SK-N-SH (cell line): Measurements from ENCODE around the gene COLEC12. TPM values are rescaled to one million over a fixed set of nuclear protein-coding genes. Genes with fewer than 3 reads are reported as not detected.

Source experiments
- CTCF ChIA-PET: fragments of 300-600, 350-600 bp; formaldehyde crosslinking; extraction: SDS; loops from one replicate; lab custom pipeline; 2021; lab: Yijun Ruan, JAX
- POLR2A ChIA-PET: fragments of 350-600 bp; sonication (Branson Sonifier 250); formaldehyde crosslinking; extraction: SDS; loops from one replicate; lab custom pipeline; 2020; ENCODE audit warnings: antibody characterized with exemption, inconsistent platforms; lab: Yijun Ruan, JAX
- DNase-seq: peaks from one replicate; pipeline ENCODE4 v3.0.0; 2012
- H2AFZ ChIP-seq: fragments of 200-600 bp; sonication (generic); 2 replicates; pipeline ENCODE4 v1.8.1; 2016; ENCODE audit warnings: antibody characterized with exemption, mild to moderate bottlenecking, low read depth
- H3F3A ChIP-seq: fragments of 200-600 bp; sonication (generic); replicated peaks from 2 replicates; pipeline ENCODE3; 2016; ENCODE audit warnings: antibody characterized with exemption, mild to moderate bottlenecking; ENCODE audit not compliant: insufficient read depth
- H3K27ac ChIP-seq, 2 experiments: fragments of 200-500 bp in 1 of 2; fragments of 200-600 bp in 1 of 2; sonication (Bioruptor generic) in 1 of 2; sonication (generic), shearing (Covaris generic) in 1 of 2; 2 replicates each; pipeline versions ENCODE4 v1.5.1 to v1.6.1; 2014 to 2016; ENCODE audit warnings: low read depth in 2 of 2, inconsistent platforms in 1 of 2, low read length in 1 of 2, mild to moderate bottlenecking in 1 of 2, mixed read lengths in 1 of 2
- H3K27me3 ChIP-seq: fragments of 200-600 bp; sonication (generic), shearing (Covaris generic); 2 replicates; pipeline ENCODE4 v1.6.1; 2016; ENCODE audit warnings: mixed run types; ENCODE audit not compliant: insufficient read depth
- H3K36me3 ChIP-seq, 2 experiments: fragments of 200-500 bp in 1 of 2; fragments of 200-600 bp in 1 of 2; sonication (Bioruptor generic) in 1 of 2; sonication (generic) in 1 of 2; replicated peaks in 1 of 2; 2 replicates each; pipeline versions ENCODE3 to v1.5.1; 2014 to 2016; ENCODE audit warnings: low read length in 1 of 2, mild to moderate bottlenecking in 1 of 2; ENCODE audit not compliant: insufficient read depth in 2 of 2, control insufficient read depth in 1 of 2
- H3K4me1 ChIP-seq, 2 experiments: fragments of 200-500 bp in 1 of 2; fragments of 200-600 bp in 1 of 2; sonication (Bioruptor generic) in 1 of 2; sonication (generic), shearing (Covaris generic) in 1 of 2; 2 replicates each; pipeline versions ENCODE4 v1.5.1 to v1.6.1; 2014 to 2016; ENCODE audit warnings: low read depth in 1 of 2, low read length in 1 of 2, mixed run types in 1 of 2; ENCODE audit not compliant: insufficient read depth in 2 of 2, control insufficient read depth in 1 of 2
- H3K4me2 ChIP-seq: fragments of 200-600 bp; sonication (generic), shearing (Covaris generic); 2 replicates; pipeline ENCODE4 v1.6.1; 2017; ENCODE audit warnings: mixed run types
- H3K4me3 ChIP-seq, 2 experiments: fragments of 200-500 bp in 1 of 2; fragments of 200-600 bp in 1 of 2; sonication (Bioruptor generic) in 1 of 2; sonication (generic), shearing (Covaris generic) in 1 of 2; 2 replicates each; pipeline versions ENCODE4 v1.5.1 to v1.8.1; 2014 to 2016; ENCODE audit warnings: low read depth in 2 of 2, inconsistent platforms in 1 of 2, low read length in 1 of 2, mild to moderate bottlenecking in 1 of 2, mixed read lengths in 1 of 2, moderate library complexity in 1 of 2
- H3K79me2 ChIP-seq: fragments of 200-600 bp; sonication (generic); 2 replicates; pipeline ENCODE4 v1.8.1; 2017; ENCODE audit warnings: mild to moderate bottlenecking; ENCODE audit not compliant: insufficient read depth
- H3K9ac ChIP-seq: fragments of 200-600 bp; sonication (generic); 2 replicates; pipeline ENCODE4 v1.6.1; 2017; ENCODE audit warnings: mixed run types
- H3K9me2 ChIP-seq: fragments of 200-600 bp; sonication (generic); 2 replicates; pipeline ENCODE4 v1.6.1; 2017; ENCODE audit warnings: mixed run types
- H3K9me3 ChIP-seq: fragments of 200-600 bp; sonication (generic); 2 replicates; pipeline ENCODE4 v1.6.1; 2017; ENCODE audit warnings: mixed run types, mild to moderate bottlenecking, moderate library complexity
- H4K20me1 ChIP-seq: fragments of 200-600 bp; sonication (generic); 2 replicates; pipeline ENCODE4 v1.6.1; 2017; ENCODE audit warnings: mild to moderate bottlenecking, mixed run types; ENCODE audit not compliant: insufficient read depth
- CHD2 ChIP-seq: fragments of 150-350 bp; IDR thresholded peaks from 2 replicates; pipeline ENCODE4 v1.6.1; 2018; ENCODE audit warnings: low read length; ENCODE audit not compliant: partially characterized antibody
- EP300 ChIP-seq, 2 experiments: IDR thresholded peaks; 2 replicates each; pipeline versions ENCODE4 v1.4.0 to v1.6.1; 2012; ENCODE audit warnings: borderline replicate concordance in 1 of 2, low read depth in 1 of 2, low read length in 1 of 2
- EZH2phosphoT487 ChIP-seq: fragments of 200-600 bp; sonication (generic); IDR thresholded peaks from 2 replicates; pipeline ENCODE4 v1.6.1; 2017; ENCODE audit warnings: low read depth, mixed run types, mild to moderate bottlenecking, antibody characterized with exemption, moderate library complexity, borderline replicate concordance
- FOSL2 ChIP-seq: IDR thresholded peaks from 2 replicates; pipeline ENCODE4 v1.4.0; 2012; ENCODE audit warnings: low read depth, mild to moderate bottlenecking, moderate library complexity, borderline replicate concordance
- FOXM1 ChIP-seq: IDR thresholded peaks from 2 replicates; pipeline ENCODE4 v1.4.0; 2012; ENCODE audit warnings: low read depth, mild to moderate bottlenecking
- GATA2 ChIP-seq: sonication (generic); formaldehyde crosslinking; IDR thresholded peaks from 2 replicates; pipeline ENCODE4 v1.5.0; 2020; ENCODE audit warnings: mild to moderate bottlenecking, missing genetic modification reagents
- JUND ChIP-seq: IDR thresholded peaks from 2 replicates; pipeline ENCODE4 v1.4.0; 2012
- MAX ChIP-seq: IDR thresholded peaks from 2 replicates; pipeline ENCODE4 v1.4.0; 2012; ENCODE audit warnings: low read depth
- MXI1 ChIP-seq: IDR thresholded peaks from 2 replicates; pipeline ENCODE4 v1.6.1; 2012; ENCODE audit warnings: mild to moderate bottlenecking, low read depth, low read length, improper control_type of control experiment
- RCOR1 ChIP-seq: fragments of 150-350 bp; IDR thresholded peaks from 2 replicates; pipeline ENCODE4 v1.6.1; 2017; ENCODE audit warnings: antibody characterized with exemption, low read length
- REST ChIP-seq: IDR thresholded peaks from 2 replicates; pipeline ENCODE4 v1.6.1; 2012; ENCODE audit warnings: mild to moderate bottlenecking, low read depth, low read length, moderate library complexity
- RXRA ChIP-seq: IDR thresholded peaks from 2 replicates; pipeline ENCODE4 v1.4.0; 2012; ENCODE audit warnings: low read depth, mild to moderate bottlenecking, borderline replicate concordance
- SMC3 ChIP-seq: IDR thresholded peaks from 2 replicates; pipeline ENCODE4 v1.6.1; 2012; ENCODE audit warnings: low read depth, low read length, improper control_type of control experiment
- TAF1 ChIP-seq: IDR thresholded peaks from 2 replicates; pipeline ENCODE4 v1.6.1; 2012; ENCODE audit warnings: low read depth, mild to moderate bottlenecking, low read length, moderate library complexity, borderline replicate concordance
- TEAD4 ChIP-seq: IDR thresholded peaks from 2 replicates; pipeline ENCODE4 v1.4.0; 2012; ENCODE audit warnings: mild to moderate bottlenecking, borderline replicate concordance; ENCODE audit not compliant: insufficient read depth
- USF1 ChIP-seq: IDR thresholded peaks from 2 replicates; pipeline ENCODE4 v1.4.0; 2012; ENCODE audit warnings: low read depth, borderline replicate concordance
- USF2 ChIP-seq: fragments of 150-350 bp; IDR thresholded peaks from 2 replicates; pipeline ENCODE4 v1.6.1; 2017; ENCODE audit warnings: antibody characterized with exemption, low read length, low read depth, borderline replicate concordance
- WGBS: methylation state at CpG from one replicate; pipeline ENCODE4 v1.1.6; 2017; ENCODE audit warnings: low lambda C conversion rate; 5-methylcytosine and 5-hydroxymethylcytosine counted together
- polyA plus RNA-seq, 3 experiments: library from polyadenylated mRNA; depleted of rRNA; stranded (reverse); fragments of >200 nt; gene quantifications; 2 replicates each; pipeline ENCODE4 v1.2.3, GENCODE V29; 2012

Gene COLEC12
- polyA plus RNA-seq, 1 of the 3 experiments (the other 2 are of a cell fraction) = 41.2 TPM

GRCh38 chr18:303011-303410, 197.5 kb downstream of the COLEC12 start:
- ChIA-PET CTCF (interaction anchor here (3.2 kb wide), 1 partner anchor 313 kb away, joined by 10 read pairs; no protein-coding TSS in a partner anchor), POLR2A (no interaction called here)
- no peaks in the 10 kb centered on the region for H3K79me2 ChIP-seq
- H3K4me2 ChIP-seq = no peak overlapping the region
- H3K9ac ChIP-seq = no peak overlapping the region
- no peaks in the 10 kb centered on the region for H3F3A ChIP-seq
- H3K9me2 ChIP-seq = no peaks in the 10 kb centered on the region
- H2AFZ ChIP-seq = no peak overlapping the region
- no peak for DNase-seq
- H4K20me1 ChIP-seq = no peaks in the 10 kb centered on the region
- no peaks in the 10 kb centered on the region for H3K36me3 ChIP-seq
- 47% methylated on average over 1 of the region's 1 CpG for WGBS
- H3K4me1 ChIP-seq = peaks cover 0 to 10% of the 10 kb centered on the region in 2 experiments; a peak in 1 of 4 replicates
- H3K4me3 ChIP-seq = no peak overlapping the region
- no peaks in the 10 kb centered on the region for H3K27me3 ChIP-seq
- H3K27ac ChIP-seq = no peak overlapping the region
- TF ChIP-seq MAX = no peak
- TF ChIP-seq EP300 (IDR thresholded peaks at IDR 0.05; ENCODE audit: borderline replicate concordance in 1 of 2, low read depth in 1 of 2, low read length in 1 of 2) = no peak
- no peak for TF ChIP-seq REST
- H3K9me3 ChIP-seq = no peaks in the 10 kb centered on the region

- Histone ChIP-seq H4K20me1 (no peaks in the 10 kb centered on the region), H3K36me3 (no peaks in the 10 kb centered on the region), H3K9me3 (no peaks in the 10 kb centered on the region), H2AFZ (no peak overlapping the region), H3K9ac (no peak overlapping the region), H3K27me3 (no peaks in the 10 kb centered on the region), H3F3A (no peaks in the 10 kb centered on the region), H3K4me1 (peaks cover 0 to 7% of the 10 kb centered on the region in 2 experiments; a peak in 1 of 4 replicates), H3K9me2 (no peaks in the 10 kb centered on the region), H3K27ac (no peak overlapping the region), H3K4me3 (no peak overlapping the region), H3K79me2 (no peaks in the 10 kb centered on the region), H3K4me2 (no peak overlapping the region)
- ChIA-PET CTCF (no interaction called here), POLR2A (no interaction called here)
- TF ChIP-seq MXI1 = no peak
- no peak for TF ChIP-seq FOXM1
- no peak for TF ChIP-seq JUND
- 84% methylated on average over 7 of the region's 7 CpGs for WGBS
- DNase-seq = no peak
Observed at GRCh38 chr18:302097-302496, 198.4 kb downstream of the COLEC12 start.

GRCh38 chr18:297936-298335, 202.6 kb downstream of the COLEC12 start:
- H3K27ac ChIP-seq = no peak overlapping the region
- H3K9me3 ChIP-seq = no peaks in the 10 kb centered on the region
- no peaks in the 10 kb centered on the region for H4K20me1 ChIP-seq
- no peaks in the 10 kb centered on the region for H3F3A ChIP-seq
- DNase-seq = no peak
- no peaks in the 10 kb centered on the region for H3K27me3 ChIP-seq
- H3K79me2 ChIP-seq = no peaks in the 10 kb centered on the region
- no peaks in the 10 kb centered on the region for H3K36me3 ChIP-seq
- no peak overlapping the region for H3K4me2 ChIP-seq
- no peaks in the 10 kb centered on the region for H3K9me2 ChIP-seq
- H2AFZ ChIP-seq = no peak overlapping the region
- CTCF ChIA-PET = interaction anchor here (1.3 kb wide), 1 partner anchor 318 kb away, joined by 4 read pairs; no protein-coding TSS in a partner anchor
- H3K9ac ChIP-seq = no peak overlapping the region
- no peaks in the 10 kb centered on the region for H3K4me1 ChIP-seq
- POLR2A ChIA-PET = no interaction called here
- H3K4me3 ChIP-seq = no peak overlapping the region
- WGBS = 75% methylated on average over 2 of the region's 2 CpGs
- TF ChIP-seq GATA2 (CRISPR knock-in tag) = no peak
- TF ChIP-seq USF1 = no peak
- no peak for TF ChIP-seq SMC3
- TF ChIP-seq CHD2 = no peak
- no peak for TF ChIP-seq RCOR1
- TF ChIP-seq RXRA = no peak
- TF ChIP-seq EZH2phosphoT487 = no peak
- no peak for TF ChIP-seq JUND
- no peak for TF ChIP-seq USF2
- no peak for TF ChIP-seq TAF1
- no peak for TF ChIP-seq FOSL2
- no peak for TF ChIP-seq TEAD4
- no peak for TF ChIP-seq EP300 (IDR thresholded peaks at IDR 0.05; ENCODE audit: borderline replicate concordance in 1 of 2, low read depth in 1 of 2, low read length in 1 of 2)
